Left colon (tissue), 2 donors: Measurements from ENCODE around the gene CECR2. TPM values are rescaled to one million over a fixed set of nuclear protein-coding genes. Genes with fewer than 3 reads are reported as not detected.

Experiments used
- total RNA-seq, 2 donors: library from RNA; stranded (reverse); fragmentation: NEBNext Ultra II Directional; extraction: Animal tissue kit (Norgen Biotek cat#: 25700); gene quantifications; one replicate each; pipeline ENCODE4 v1.2.1, GENCODE V29; 2021
- donor health status: DM: no; HTN: no; CAD: no.
- donor health status: DM: yes; HTN: yes; CAD: no.

The CECR2 gene
- total RNA-seq, 2 donors from 2014 or later = 0.21 to 0.36 TPM

Other genes starting within 250 kb of the CECR2 start
- gene TMEM121B, start 248.1 kb upstream of the CECR2 start, total RNA-seq = under 1 TPM; 0.15 to 0.42 TPM
- gene HDHD5, start 210.2 kb upstream of the CECR2 start, total RNA-seq = 10 to 100 TPM; 29.0 to 41.8 TPM
- gene ADA2, start 150.0 kb upstream of the CECR2 start, total RNA-seq = 10 to 100 TPM in 1 of 2 donors, 1 to 10 TPM in 1; 7.5 to 19.2 TPM
- not detected for gene SLC25A18, start 194.0 kb downstream of the CECR2 start, total RNA-seq